Lower lobe of right lung (tissue), 2 donors: ENCODE measurements around the gene IER2. TPM values are rescaled to one million over a fixed set of nuclear protein-coding genes. Genes with fewer than 3 reads are reported as not detected.

ENCODE experiments used
- ATAC-seq, 2 donors: fragments of 200-7000 bp; cut with Tn5 transposase; one replicate each; pipeline ENCODE4 v1.9.1; 2020 to 2022; ENCODE audit warnings: mild to moderate bottlenecking in 2 of 2, moderate library complexity in 2 of 2
- DNase-seq: peaks from one replicate; pipeline ENCODE4 v3.0.0-alpha.2; 2020
- H3K27ac ChIP-seq: fragments of 200-600 bp; one replicate; pipeline ENCODE4 v1.8.0; 2022
- H3K27me3 ChIP-seq: fragments of 200-600 bp; one replicate; pipeline ENCODE4 v1.8.0; 2022; ENCODE audit warnings: low read depth
- H3K36me3 ChIP-seq: fragments of 200-600 bp; one replicate; pipeline ENCODE4 v1.8.0; 2022; ENCODE audit warnings: mild to moderate bottlenecking
- H3K4me1 ChIP-seq: fragments of 200-600 bp; one replicate; pipeline ENCODE4 v1.8.0; 2022
- H3K4me3 ChIP-seq: fragments of 200-600 bp; one replicate; pipeline ENCODE4 v1.8.0; 2022; ENCODE audit warnings: mild to moderate bottlenecking
- H3K9me3 ChIP-seq: fragments of 200-600 bp; one replicate; pipeline ENCODE4 v1.8.0; 2022
- intact Hi-C: fragments of 100-400 bp; cut with DNase I; formaldehyde crosslinking; loops from one replicate; pipeline ENCODE4 v1.11.0; 2022
- total RNA-seq: library from RNA; stranded (reverse); fragmentation: NEBNext Ultra II Directional; extraction: Animal tissue kit (Norgen Biotek cat#: 25700); gene quantifications from one replicate; pipeline ENCODE4 v1.2.1, GENCODE V29; 2021
- TF ChIP-seq, protein P1 (sequence below): fragments of 200-600 bp; IDR thresholded peaks from one replicate; pipeline ENCODE4 v1.8.0; 2022; ENCODE audit warnings: antibody characterized with exemption, mild to moderate bottlenecking
- donor health status: DM: no; HTN: yes; CAD: no; lungs with severe emphysema.

Gene IER2
- total RNA-seq, 1 donor from 2014 or later, result 80.2 TPM

DNA sequence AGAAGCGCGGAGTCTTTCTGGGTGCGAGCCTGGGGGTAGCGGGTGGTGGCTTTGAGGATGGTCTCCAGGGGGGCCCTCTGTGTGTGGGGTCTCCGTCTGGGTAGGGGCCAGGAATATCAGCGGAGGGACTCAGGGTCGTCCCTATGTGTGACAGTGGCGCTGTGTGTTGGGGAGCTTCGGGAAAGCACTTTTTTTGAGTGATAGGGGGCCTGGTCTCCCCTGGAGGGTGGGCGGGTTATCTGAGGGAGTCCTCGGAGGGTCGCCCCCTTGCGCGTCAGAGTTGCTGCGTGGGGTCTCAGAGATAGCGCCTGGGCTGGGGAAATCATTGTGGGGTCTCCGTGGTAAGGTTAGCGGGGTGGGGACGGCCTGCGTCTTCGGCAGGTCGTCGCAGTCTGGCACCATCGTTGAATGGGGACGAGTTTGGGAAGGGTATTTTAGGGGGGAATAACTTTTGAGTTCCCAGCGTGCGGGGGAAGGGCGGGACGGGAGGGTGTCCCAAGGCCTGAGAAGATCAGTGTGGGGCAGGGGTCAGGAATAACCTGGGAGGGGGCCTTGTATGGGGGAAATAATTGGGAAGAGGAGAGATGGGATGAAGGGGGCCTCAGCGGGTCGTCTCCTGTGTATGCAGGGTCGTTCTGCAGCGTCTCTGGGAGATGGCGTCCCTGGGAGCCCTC, 857 bp downstream of the IER2 start:
- Histone ChIP-seq H3K27me3 (no peaks in the 10 kb centered on the region), H3K36me3 (no peaks in the 10 kb centered on the region), H3K4me1 (peaks cover 24% of the 10 kb centered on the region), H3K27ac (peak overlapping the region; percentile 100), H3K9me3 (no peaks in the 10 kb centered on the region), H3K4me3 (peak overlapping the region; percentile 97)
- intact Hi-C loops, result no loop called here
- ATAC-seq, result no peak
- TF ChIP-seq, protein P1, sequence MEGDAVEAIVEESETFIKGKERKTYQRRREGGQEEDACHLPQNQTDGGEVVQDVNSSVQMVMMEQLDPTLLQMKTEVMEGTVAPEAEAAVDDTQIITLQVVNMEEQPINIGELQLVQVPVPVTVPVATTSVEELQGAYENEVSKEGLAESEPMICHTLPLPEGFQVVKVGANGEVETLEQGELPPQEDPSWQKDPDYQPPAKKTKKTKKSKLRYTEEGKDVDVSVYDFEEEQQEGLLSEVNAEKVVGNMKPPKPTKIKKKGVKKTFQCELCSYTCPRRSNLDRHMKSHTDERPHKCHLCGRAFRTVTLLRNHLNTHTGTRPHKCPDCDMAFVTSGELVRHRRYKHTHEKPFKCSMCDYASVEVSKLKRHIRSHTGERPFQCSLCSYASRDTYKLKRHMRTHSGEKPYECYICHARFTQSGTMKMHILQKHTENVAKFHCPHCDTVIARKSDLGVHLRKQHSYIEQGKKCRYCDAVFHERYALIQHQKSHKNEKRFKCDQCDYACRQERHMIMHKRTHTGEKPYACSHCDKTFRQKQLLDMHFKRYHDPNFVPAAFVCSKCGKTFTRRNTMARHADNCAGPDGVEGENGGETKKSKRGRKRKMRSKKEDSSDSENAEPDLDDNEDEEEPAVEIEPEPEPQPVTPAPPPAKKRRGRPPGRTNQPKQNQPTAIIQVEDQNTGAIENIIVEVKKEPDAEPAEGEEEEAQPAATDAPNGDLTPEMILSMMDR, result no peak
- no peak for DNase-seq

DNA sequence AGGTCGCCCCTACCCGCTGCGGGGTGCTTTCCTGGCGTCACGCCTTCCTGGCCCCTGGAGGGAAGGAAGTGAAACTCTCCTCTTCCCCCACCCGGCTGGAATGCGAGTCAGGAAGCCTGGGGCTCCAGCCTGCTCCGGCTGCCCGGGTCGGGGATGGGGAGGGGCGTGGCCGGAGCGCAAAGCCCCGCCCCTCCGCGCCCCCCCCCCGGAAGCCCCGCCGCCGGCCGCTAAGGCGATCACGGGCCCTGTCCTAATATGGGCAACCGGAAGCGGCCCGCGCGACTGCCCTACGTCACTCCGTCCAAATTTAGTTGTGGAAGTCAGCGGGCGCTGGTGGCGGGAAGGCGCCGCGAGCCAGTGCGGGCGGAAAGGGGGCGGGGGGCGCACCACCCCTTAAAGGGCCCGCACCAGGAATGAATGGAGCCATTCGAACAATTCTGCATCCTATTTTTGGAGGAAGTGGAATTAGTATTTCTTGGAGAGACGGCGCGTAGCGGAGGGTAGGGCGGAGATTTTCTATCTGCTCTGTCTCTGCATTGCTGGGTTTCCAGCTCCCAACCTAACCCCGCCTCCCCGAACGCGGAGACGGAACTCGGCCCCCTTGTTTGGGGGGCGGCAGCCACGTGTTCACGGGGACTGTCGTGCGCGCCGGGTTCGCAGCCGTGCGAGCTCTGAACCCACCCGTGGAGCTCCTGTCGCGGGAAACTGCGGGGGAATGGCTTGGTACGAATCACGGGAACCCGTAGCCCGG, 1.6 kb downstream of the IER2 start:
- Histone ChIP-seq H3K27me3 (no peaks in the 10 kb centered on the region), H3K27ac (peak overlapping the region; percentile 100), H3K36me3 (no peaks in the 10 kb centered on the region), H3K4me3 (peak overlapping the region; percentile 97), H3K9me3 (no peaks in the 10 kb centered on the region), H3K4me1 (peaks cover 31% of the 10 kb centered on the region)
- TF ChIP-seq, protein P1, result peak; percentile 8
- ATAC-seq (peak; percentile 69 to 72), DNase-seq (peak; percentile 98)
- intact Hi-C loops, result no loop called here

DNA sequence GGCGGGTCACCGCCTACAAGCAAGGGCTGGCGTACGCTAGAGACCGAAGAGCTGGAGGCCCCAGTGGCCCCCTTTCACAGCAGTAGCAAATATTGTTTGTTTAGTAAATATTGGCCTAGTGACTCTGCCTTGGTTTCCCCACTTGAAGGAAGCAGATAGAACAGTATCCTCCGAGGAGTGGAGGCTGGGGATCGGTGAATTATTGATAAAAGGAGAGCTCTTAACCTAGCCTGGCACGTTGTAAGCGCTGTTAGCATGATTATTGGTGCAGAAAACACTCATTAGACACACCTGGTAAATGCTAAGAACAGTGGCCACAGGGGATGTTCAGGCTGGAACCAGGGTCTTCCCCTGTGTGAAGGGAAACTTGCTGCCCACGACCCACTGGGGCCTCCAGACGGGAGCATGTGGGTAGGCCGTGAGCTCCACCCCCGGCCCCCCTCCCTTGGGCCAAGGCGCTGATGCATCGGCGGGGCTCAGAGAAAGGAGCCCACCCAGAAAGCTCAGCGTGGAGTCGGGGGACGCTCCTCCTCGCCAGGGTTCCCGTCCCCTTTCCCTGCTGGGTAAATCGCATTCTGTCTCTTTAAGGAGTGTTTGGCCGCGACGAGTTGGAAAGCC, 2.3 kb downstream of the IER2 start:
- Histone ChIP-seq H3K4me3 (peak overlapping the region; percentile 97), H3K9me3 (no peaks in the 10 kb centered on the region), H3K36me3 (no peaks in the 10 kb centered on the region), H3K4me1 (peaks cover 37% of the 10 kb centered on the region), H3K27ac (peak overlapping the region; percentile 100), H3K27me3 (no peaks in the 10 kb centered on the region)
- TF ChIP-seq, protein P1, result no peak
- ATAC-seq, result peak in 1 of 2 donors; percentile 0
- DNase-seq, result no peak
- intact Hi-C loops, result no loop called here

DNA sequence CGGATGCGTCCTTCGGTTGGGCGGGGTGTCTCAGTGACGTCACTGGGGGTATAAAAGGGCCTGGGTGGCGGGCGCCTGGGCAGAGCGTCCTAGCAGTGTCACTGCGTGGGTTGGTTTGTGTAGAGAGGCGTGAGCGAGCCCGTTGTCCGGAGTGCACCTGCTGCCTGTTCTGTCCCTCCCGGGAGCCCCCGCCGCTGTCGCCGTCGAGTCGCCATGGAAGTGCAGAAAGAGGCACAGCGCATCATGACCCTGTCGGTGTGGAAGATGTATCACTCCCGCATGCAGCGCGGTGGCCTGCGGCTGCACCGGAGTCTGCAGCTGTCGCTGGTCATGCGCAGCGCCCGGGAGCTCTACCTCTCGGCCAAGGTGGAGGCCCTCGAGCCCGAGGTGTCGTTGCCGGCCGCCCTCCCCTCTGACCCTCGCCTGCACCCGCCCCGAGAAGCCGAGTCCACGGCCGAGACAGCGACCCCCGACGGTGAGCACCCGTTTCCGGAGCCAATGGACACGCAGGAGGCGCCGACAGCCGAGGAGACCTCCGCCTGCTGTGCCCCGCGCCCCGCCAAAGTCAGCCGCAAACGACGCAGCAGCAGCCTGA, 2.9 kb downstream of the IER2 start:
- peak; percentile 96 for DNase-seq
- Histone ChIP-seq H3K27ac (peak overlapping the region; percentile 100), H3K4me1 (peaks cover 35% of the 10 kb centered on the region), H3K27me3 (no peaks in the 10 kb centered on the region), H3K36me3 (no peaks in the 10 kb centered on the region), H3K9me3 (no peaks in the 10 kb centered on the region), H3K4me3 (peak overlapping the region; percentile 97)
- intact Hi-C loops, result no loop called here
- TF ChIP-seq, protein P1, result no peak
- ATAC-seq, result peak; percentile 57 to 68

DNA sequence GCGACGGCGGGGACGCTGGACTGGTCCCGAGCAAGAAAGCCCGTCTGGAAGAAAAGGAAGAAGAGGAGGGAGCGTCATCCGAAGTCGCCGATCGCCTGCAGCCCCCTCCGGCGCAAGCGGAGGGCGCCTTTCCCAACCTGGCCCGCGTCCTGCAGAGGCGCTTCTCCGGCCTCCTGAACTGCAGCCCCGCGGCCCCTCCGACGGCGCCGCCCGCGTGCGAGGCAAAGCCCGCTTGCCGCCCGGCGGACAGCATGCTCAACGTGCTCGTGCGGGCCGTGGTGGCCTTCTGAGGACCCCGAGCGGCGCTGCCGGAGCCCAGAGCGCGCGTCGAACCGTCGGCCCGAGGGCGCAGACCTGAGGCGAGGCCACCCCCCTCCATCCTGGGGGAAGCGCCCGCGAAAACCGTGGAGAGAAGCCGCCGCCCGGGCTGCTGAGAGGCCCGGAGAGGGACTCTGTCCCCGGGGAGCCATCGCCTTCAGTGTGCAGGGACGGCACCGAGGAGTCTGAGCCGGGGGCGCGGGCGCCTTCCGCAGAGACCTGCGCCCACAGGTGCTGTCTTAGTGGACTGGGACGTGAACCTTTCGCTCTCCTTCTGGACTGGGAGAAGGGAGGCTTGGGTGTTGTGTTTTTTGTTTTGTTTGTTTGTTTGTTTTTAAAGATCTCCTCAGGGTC, 3.5 kb downstream of the IER2 start:
- TF ChIP-seq, protein P1, result no peak
- H3K4me1 ChIP-seq, result peaks cover 29% of the 10 kb centered on the region
- no peaks in the 10 kb centered on the region for H3K27me3 ChIP-seq
- no peak for DNase-seq
- no peak for ATAC-seq
- H3K36me3 ChIP-seq, result no peaks in the 10 kb centered on the region
- peak overlapping the region; percentile 100 for H3K27ac ChIP-seq
- intact Hi-C loops, result no loop called here
- H3K9me3 ChIP-seq, result no peaks in the 10 kb centered on the region
- H3K4me3 ChIP-seq, result peak overlapping the region; percentile 97
